BJ (cell line): ENCODE measurements around the gene TYW3. TPM values are rescaled to one million over a fixed set of nuclear protein-coding genes. Genes with fewer than 3 reads are reported as not detected.
"Not testable (repeated sequence)": the region's sequence is repeated elsewhere in the genome, so short reads cannot be mapped to it uniquely, and the experiment has no call there.

Experiments
- CTCF ChIA-PET: fragments of 350-600 bp; formaldehyde crosslinking; extraction: SDS; loops from one replicate; lab custom pipeline; 2021; ENCODE audit warnings: antibody characterized with exemption, inconsistent platforms; lab: Yijun Ruan, JAX
- POLR2A ChIA-PET: fragments of 300-600 bp; sonication (Branson Sonifier 250); formaldehyde crosslinking; extraction: SDS; loops from one replicate; lab custom pipeline; 2021; ENCODE audit warnings: antibody characterized with exemption; lab: Charles Lee
- DNase-seq: peaks from one replicate; pipeline ENCODE4 v3.0.0-alpha.2; 2011; ENCODE audit warnings: low read depth
- H3K27me3 ChIP-seq: 2 replicates; pipeline ENCODE4 v1.6.0; 2011; ENCODE audit warnings: low read length; ENCODE audit not compliant: control insufficient read depth, insufficient read depth
- H3K36me3 ChIP-seq: 2 replicates; pipeline ENCODE4 v1.5.1; 2011; ENCODE audit warnings: low read length; ENCODE audit not compliant: control insufficient read depth, insufficient read depth
- H3K4me3 ChIP-seq: 2 replicates; pipeline ENCODE4 v1.5.1; 2011; ENCODE audit warnings: low read depth, mild to moderate bottlenecking, control low read depth, low read length
- CTCF ChIP-seq: IDR thresholded peaks from 2 replicates; pipeline ENCODE4 v1.5.1; 2011; ENCODE audit warnings: low read depth, mild to moderate bottlenecking, control low read depth, inconsistent platforms, low read length, moderate library complexity; ENCODE audit not compliant: insufficient read depth
- polyA plus RNA-seq: library from polyadenylated mRNA; depleted of rRNA; stranded (reverse); fragments of >200 nt; gene quantifications from 2 replicates; pipeline ENCODE4 v1.2.3, GENCODE V29; 2011

TYW3 gene
- polyA plus RNA-seq, 1 experiment = 9.2 TPM

DNA sequence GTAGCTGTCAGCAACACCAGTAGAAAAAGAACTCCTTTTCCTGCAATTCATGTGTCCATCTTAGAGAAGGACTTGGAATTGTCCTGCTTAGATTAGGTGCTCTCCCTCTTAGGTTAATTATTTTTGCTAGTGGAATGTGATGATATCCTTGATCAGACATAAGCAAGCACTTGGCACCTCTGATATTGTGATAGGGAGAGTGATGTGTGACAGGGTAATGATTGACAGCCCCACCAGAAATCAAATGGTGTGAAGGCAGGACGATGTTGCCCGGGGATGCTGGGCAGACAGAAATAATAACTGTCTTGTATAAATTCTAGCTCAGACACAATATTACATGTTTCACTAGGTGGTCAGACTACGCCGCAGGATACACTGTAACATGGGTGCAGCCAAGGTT, 4.4 kb downstream of the TYW3 start:
- DNase-seq = no peak
- ChIA-PET CTCF (no interaction called here), POLR2A (no interaction called here)
- Histone ChIP-seq H3K27me3 (no peaks in the 10 kb centered on the region), H3K36me3 (peaks cover 11% of the 10 kb centered on the region), H3K4me3 (no peak overlapping the region)
- TF ChIP-seq CTCF = no peak

DNA sequence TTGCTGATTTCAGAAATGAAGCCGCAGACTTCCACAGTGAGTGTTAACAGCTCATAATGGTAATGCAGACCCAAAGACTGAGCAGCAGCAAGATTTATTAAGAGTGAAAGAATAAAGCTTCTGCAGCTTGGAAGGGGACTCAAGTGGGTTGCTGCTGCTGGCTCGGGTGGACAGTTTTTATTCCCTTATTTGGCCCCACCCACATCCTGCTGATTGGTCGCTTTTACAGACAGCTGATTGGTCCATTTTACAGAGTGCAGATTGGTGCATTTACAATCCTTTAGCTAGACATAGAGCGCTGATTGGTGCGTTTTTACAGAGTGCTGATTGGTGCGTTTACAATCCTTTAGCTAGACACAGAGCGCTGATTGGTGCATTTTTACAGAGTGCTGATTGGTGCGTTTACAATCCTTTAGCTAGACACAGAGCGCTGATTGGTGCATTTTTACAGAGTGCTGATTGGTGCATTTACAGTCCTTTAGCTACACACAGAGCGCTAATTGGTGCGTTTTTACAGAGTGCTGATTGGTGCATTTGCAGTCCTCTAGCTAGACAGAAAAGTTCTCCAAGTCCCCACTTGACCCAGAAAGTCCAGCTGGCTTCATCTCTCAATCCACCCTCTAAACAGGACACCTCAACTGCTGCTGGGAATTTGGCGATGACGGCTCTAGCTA, 7.5 kb downstream of the TYW3 start:
- H3K4me3 ChIP-seq, H3K27me3 ChIP-seq, CTCF ChIA-PET, DNase-seq: not testable (repeated sequence)
- POLR2A ChIA-PET = interaction anchor here (0.6 kb wide), 1 partner anchor 728 kb away, joined by 3 read pairs; no protein-coding TSS in a partner anchor
- peaks cover 13% of the 10 kb centered on the region for H3K36me3 ChIP-seq

DNA sequence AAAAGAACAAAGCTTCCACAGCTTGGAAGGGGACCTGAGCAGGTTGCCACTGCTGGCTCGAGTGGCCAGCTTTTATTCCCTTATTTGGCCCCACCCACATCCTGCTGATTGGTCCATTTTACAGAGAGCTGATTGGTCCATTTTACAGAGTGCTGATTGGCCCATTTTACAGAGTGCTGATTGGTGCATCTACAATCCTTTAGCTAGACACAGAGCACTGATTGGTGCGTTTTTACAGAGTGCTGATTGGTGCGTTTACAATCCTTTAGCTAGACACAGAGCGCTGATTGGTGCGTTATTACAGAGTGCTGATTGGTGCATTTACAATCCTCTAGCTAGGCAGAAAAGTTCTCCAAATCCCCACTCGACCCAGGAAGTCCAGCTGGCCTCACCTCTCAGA, 12.3 kb downstream of the TYW3 start:
- POLR2A ChIA-PET, H3K27me3 ChIP-seq, H3K4me3 ChIP-seq, DNase-seq: not testable (repeated sequence)
- peaks cover 10% of the 10 kb centered on the region for H3K36me3 ChIP-seq
- CTCF ChIA-PET = interaction anchor here (3.5 kb wide), 1 partner anchor 12 kb away, joined by 15 read pairs; the partner anchor contains the start of genes CRYZ and TYW3

- CTCF ChIA-PET = interaction anchor here (0.6 kb wide), 1 partner anchor 15 kb away, joined by 4 read pairs; no protein-coding TSS in a partner anchor
- Histone ChIP-seq H3K27me3 (no peaks in the 10 kb centered on the region), H3K36me3 (peaks cover 10% of the 10 kb centered on the region), H3K4me3 (no peak overlapping the region)
- DNase-seq = no peak
- POLR2A ChIA-PET = interaction anchor here (0.5 kb wide), 1 partner anchor 473 kb away, joined by 8 read pairs; no protein-coding TSS in a partner anchor
- TF ChIP-seq CTCF = no peak
These were observed 16.0 kb downstream of the TYW3 start for GRCh38 chr1:74748960-74749359.

- Histone ChIP-seq H3K27me3 (no peaks in the 10 kb centered on the region), H3K36me3 (peaks cover 9% of the 10 kb centered on the region; the same call in 1 of the 2 replicates), H3K4me3 (no peak overlapping the region)
- no peak for TF ChIP-seq CTCF
- CTCF ChIA-PET = no interaction called here
- DNase-seq = no peak
- POLR2A ChIA-PET = no interaction called here
These were observed 20.2 kb downstream of the TYW3 start for GRCh38 chr1:74753104-74753503.

- no peak for TF ChIP-seq CTCF
- ChIA-PET CTCF (no interaction called here), POLR2A (no interaction called here)
- no peak for DNase-seq
- Histone ChIP-seq H3K4me3 (no peak overlapping the region), H3K36me3 (peaks cover 6% of the 10 kb centered on the region; the same call in 1 of the 2 replicates), H3K27me3 (no peaks in the 10 kb centered on the region)
These were observed 22.5 kb downstream of the TYW3 start for GRCh38 chr1:74755475-74755874.

DNA sequence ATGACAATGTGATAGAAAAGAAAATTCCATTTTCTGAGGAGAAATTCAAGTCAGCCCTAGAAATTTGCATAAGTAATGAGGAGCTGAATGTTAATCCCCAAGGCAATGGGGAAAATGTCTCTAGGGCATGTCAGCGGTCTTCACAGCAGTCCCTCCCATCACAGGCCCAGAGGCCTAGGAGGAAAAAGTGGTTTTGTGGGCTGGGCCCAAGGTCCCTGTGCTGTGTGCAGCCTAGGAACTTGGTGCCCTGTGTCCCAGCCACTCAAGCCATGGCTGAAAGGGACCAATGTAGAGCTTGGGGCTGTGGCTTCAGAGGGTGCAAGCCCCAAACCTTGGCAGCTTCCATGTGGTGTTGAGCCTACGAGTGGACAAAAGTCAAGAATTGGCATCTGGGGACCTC, 23.7 kb downstream of the TYW3 start:
- CTCF ChIA-PET = interaction anchor here (1.3 kb wide), 1 partner anchor 446 kb away, joined by 4 read pairs; no protein-coding TSS in a partner anchor
- DNase-seq, H3K4me3 ChIP-seq, POLR2A ChIA-PET, H3K27me3 ChIP-seq, H3K36me3 ChIP-seq: not testable (repeated sequence)
